Measurements from ENCODE around the gene DIP2C. TPM values are rescaled to one million over a fixed set of nuclear protein-coding genes. Genes with fewer than 3 reads are reported as not detected.
"Not testable (repeated sequence)": the region's sequence is repeated elsewhere in the genome, so short reads cannot be mapped to it uniquely, and the experiment has no call there.

DIP2C gene
- total RNA-seq, 2 experiments from 2014 or later = 0.62 to 0.80 TPM

- Mint-ChIP-seq H3K27ac (no peak overlapping the region), H3K27me3 (peaks cover 4% of the 10 kb centered on the region), H3K4me3 (no peak overlapping the region), H3K36me3 (no peaks in the 10 kb centered on the region), H3K9me3 (no peaks in the 10 kb centered on the region), H3K4me1 (ENCODE audit: low read depth) (no peaks in the 10 kb centered on the region)
- intact Hi-C loops (cut with micrococcal nuclease) = no loop called here
- ChIA-PET POLR2A (no interaction called here), CTCF (no interaction called here)
- no peak for DNase-seq
Observed at GRCh38 chr10:649798-650440, 39.5 kb downstream of the DIP2C start.

GRCh38 chr10:649445-649797 is 40.0 kb downstream of the DIP2C start:
- CTCF ChIA-PET = no interaction called here
- no peak overlapping the region for H3K4me3 Mint-ChIP-seq
- H3K27me3 Mint-ChIP-seq = peaks cover 4% of the 10 kb centered on the region
- POLR2A ChIA-PET = no interaction called here
- intact Hi-C loops (cut with micrococcal nuclease) = no loop called here
- DNase-seq = no peak
- H3K9me3 Mint-ChIP-seq = peaks cover 3% of the 10 kb centered on the region
- H3K27ac Mint-ChIP-seq = no peak overlapping the region
- no peaks in the 10 kb centered on the region for H3K36me3 Mint-ChIP-seq
- no peaks in the 10 kb centered on the region for H3K4me1 Mint-ChIP-seq (ENCODE audit: low read depth)

GRCh38 chr10:647019-647418 is 42.4 kb downstream of the DIP2C start:
- H3K27ac Mint-ChIP-seq; POLR2A ChIA-PET; H3K4me1 Mint-ChIP-seq (ENCODE audit: low read depth); H3K4me3 Mint-ChIP-seq; intact Hi-C loops (cut with micrococcal nuclease); H3K9me3 Mint-ChIP-seq; H3K36me3 Mint-ChIP-seq; H3K27me3 Mint-ChIP-seq; DNase-seq; CTCF ChIA-PET: not testable (repeated sequence)

- Mint-ChIP-seq H3K27ac (no peak overlapping the region), H3K9me3 (peaks cover 3% of the 10 kb centered on the region), H3K36me3 (no peaks in the 10 kb centered on the region), H3K4me3 (no peak overlapping the region), H3K27me3 (peaks cover 2% of the 10 kb centered on the region), H3K4me1 (ENCODE audit: low read depth) (no peaks in the 10 kb centered on the region)
- intact Hi-C loops (cut with micrococcal nuclease) = no loop called here
- no peak for DNase-seq
- CTCF ChIA-PET = no interaction called here
- POLR2A ChIA-PET = no interaction called here
Observed at GRCh38 chr10:646118-646524, 43.3 kb downstream of the DIP2C start.

GRCh38 chr10:644943-645334 is 44.5 kb downstream of the DIP2C start:
- peaks cover 2% of the 10 kb centered on the region for H3K27me3 Mint-ChIP-seq
- H3K4me1 Mint-ChIP-seq (ENCODE audit: low read depth) = no peaks in the 10 kb centered on the region
- intact Hi-C loops (cut with micrococcal nuclease) = no loop called here
- ChIA-PET POLR2A (no interaction called here), CTCF (no interaction called here)
- H3K4me3 Mint-ChIP-seq = no peak overlapping the region
- no peak for DNase-seq
- H3K27ac Mint-ChIP-seq = no peak overlapping the region
- H3K36me3 Mint-ChIP-seq = no peaks in the 10 kb centered on the region
- peaks cover 3% of the 10 kb centered on the region for H3K9me3 Mint-ChIP-seq

- no peaks in the 10 kb centered on the region for H3K4me1 Mint-ChIP-seq (ENCODE audit: low read depth)
- H3K9me3 Mint-ChIP-seq = peaks cover 3% of the 10 kb centered on the region
- DNase-seq = no peak
- POLR2A ChIA-PET = no interaction called here
- intact Hi-C loops (cut with micrococcal nuclease) = no loop called here
- H3K27ac Mint-ChIP-seq = no peak overlapping the region
- peaks cover 2% of the 10 kb centered on the region for H3K27me3 Mint-ChIP-seq
- CTCF ChIA-PET = no interaction called here
- H3K4me3 Mint-ChIP-seq = no peak overlapping the region
- no peaks in the 10 kb centered on the region for H3K36me3 Mint-ChIP-seq
Observed at GRCh38 chr10:644076-644942, 45.2 kb downstream of the DIP2C start.

- intact Hi-C loops (cut with micrococcal nuclease) = no loop called here
- ChIA-PET POLR2A (no interaction called here), CTCF (no interaction called here)
- Mint-ChIP-seq H3K4me1 (ENCODE audit: low read depth) (no peaks in the 10 kb centered on the region), H3K27ac (no peak overlapping the region), H3K4me3 (no peak overlapping the region), H3K9me3 (peaks cover 3% of the 10 kb centered on the region), H3K27me3 (peaks cover 5% of the 10 kb centered on the region), H3K36me3 (no peaks in the 10 kb centered on the region)
- no peak for DNase-seq
Observed at GRCh38 chr10:642186-642890, 47.1 kb downstream of the DIP2C start.

- peaks cover 3% of the 10 kb centered on the region for H3K9me3 Mint-ChIP-seq
- ChIA-PET POLR2A (no interaction called here), CTCF (no interaction called here)
Observed at GRCh38 chr10:641149-642010, 48.1 kb downstream of the DIP2C start.

GRCh38 chr10:640673-641045 is 48.8 kb downstream of the DIP2C start:
- H3K4me1 Mint-ChIP-seq (ENCODE audit: low read depth) = no peaks in the 10 kb centered on the region
- peaks cover 16% of the 10 kb centered on the region for H3K27me3 Mint-ChIP-seq
- peaks cover 3% of the 10 kb centered on the region for H3K9me3 Mint-ChIP-seq
- DNase-seq = no peak
- ChIA-PET POLR2A (no interaction called here), CTCF (no interaction called here)
- no peak overlapping the region for H3K27ac Mint-ChIP-seq
- H3K36me3 Mint-ChIP-seq = no peaks in the 10 kb centered on the region
- no peak overlapping the region for H3K4me3 Mint-ChIP-seq
- intact Hi-C loops (cut with micrococcal nuclease) = no loop called here

More at GRCh38 chr10:641149-642010, 48.1 kb downstream of the DIP2C start:
- Mint-ChIP-seq H3K4me1 (ENCODE audit: low read depth) (no peaks in the 10 kb centered on the region), H3K27me3 (peaks cover 10% of the 10 kb centered on the region), H3K36me3 (no peaks in the 10 kb centered on the region), H3K27ac (no peak overlapping the region), H3K4me3 (no peak overlapping the region)
- intact Hi-C loops (cut with micrococcal nuclease) = no loop called here
- no peak for DNase-seq

GRCh38 chr10:639751-640672 is 49.5 kb downstream of the DIP2C start:
- no peak overlapping the region for H3K4me3 Mint-ChIP-seq
- H3K9me3 Mint-ChIP-seq = peaks cover 3% of the 10 kb centered on the region
- peaks cover 16% of the 10 kb centered on the region for H3K27me3 Mint-ChIP-seq
- no peak overlapping the region for H3K27ac Mint-ChIP-seq
- H3K36me3 Mint-ChIP-seq = no peaks in the 10 kb centered on the region
- H3K4me1 Mint-ChIP-seq (ENCODE audit: low read depth) = no peaks in the 10 kb centered on the region
- ChIA-PET POLR2A (no interaction called here), CTCF (no interaction called here)
- intact Hi-C loops (cut with micrococcal nuclease) = no loop called here
- no peak for DNase-seq

GRCh38 chr10:639001-639750 is 50.3 kb downstream of the DIP2C start:
- Mint-ChIP-seq H3K9me3 (no peaks in the 10 kb centered on the region), H3K27ac (no peak overlapping the region), H3K36me3 (no peaks in the 10 kb centered on the region), H3K4me3 (no peak overlapping the region), H3K27me3 (peaks cover 20% of the 10 kb centered on the region), H3K4me1 (ENCODE audit: low read depth) (no peaks in the 10 kb centered on the region)
- ChIA-PET POLR2A (no interaction called here), CTCF (no interaction called here)
- intact Hi-C loops (cut with micrococcal nuclease) = no loop called here
- no peak for DNase-seq
